Loucy (cell line): Measurements from ENCODE around the gene STMND1.

ENCODE experiments used
- H2AFZ ChIP-seq: fragments of 200-600 bp; sonication (generic); 2 replicates; pipeline ENCODE4 v1.6.0; 2016; ENCODE audit warnings: antibody characterized with exemption, mild to moderate bottlenecking, low read length, moderate library complexity
- H3F3A ChIP-seq: fragments of 200-600 bp; 2 replicates; pipeline ENCODE4 v1.6.0; 2016; ENCODE audit warnings: antibody characterized with exemption, low read depth, mild to moderate bottlenecking
- H3K27me3 ChIP-seq: fragments of 200-600 bp; sonication (generic); 2 replicates; pipeline ENCODE4 v1.6.1; 2014; ENCODE audit warnings: low read length, mild to moderate bottlenecking; ENCODE audit not compliant: insufficient read depth, poor library complexity, severe bottlenecking
- H3K36me3 ChIP-seq: fragments of 200-600 bp; sonication (generic); 2 replicates; pipeline ENCODE4 v1.6.1; 2016; ENCODE audit warnings: low read length; ENCODE audit not compliant: insufficient read depth
- H3K4me1 ChIP-seq: fragments of 200-600 bp; sonication (generic); 2 replicates; pipeline ENCODE4 v1.5.1; 2014; ENCODE audit warnings: low read length, mild to moderate bottlenecking; ENCODE audit not compliant: insufficient read depth, poor library complexity, severe bottlenecking
- H3K4me2 ChIP-seq: fragments of 200-600 bp; sonication (generic); 2 replicates; pipeline ENCODE4 v1.6.0; 2014; ENCODE audit warnings: antibody characterized with exemption, low read length, low read depth, mild to moderate bottlenecking; ENCODE audit not compliant: poor library complexity, severe bottlenecking
- H3K4me3 ChIP-seq: fragments of 200-600 bp; sonication (generic); 2 replicates; pipeline ENCODE4 v1.5.1; 2014; ENCODE audit warnings: low read length, mild to moderate bottlenecking, mixed read lengths; ENCODE audit not compliant: poor library complexity, severe bottlenecking
- H3K79me2 ChIP-seq: fragments of 200-600 bp; sonication (generic); 2 replicates; pipeline ENCODE4 v1.6.1; 2014; ENCODE audit warnings: low read length; ENCODE audit not compliant: insufficient read depth
- H3K9ac ChIP-seq: fragments of 200-600 bp; sonication (generic); 2 replicates; pipeline ENCODE4 v1.6.0; 2014; ENCODE audit warnings: mild to moderate bottlenecking, low read depth, low read length, moderate library complexity; ENCODE audit not compliant: poor library complexity, severe bottlenecking
- H3K9me2 ChIP-seq: fragments of 200-600 bp; sonication (generic); replicated peaks from 2 replicates; pipeline ENCODE4 v1.6.1; 2016; ENCODE audit warnings: low read depth, low read length, mixed read lengths
- H3K9me3 ChIP-seq: fragments of 200-600 bp; sonication (generic); 2 replicates; pipeline ENCODE4 v1.6.1; 2014; ENCODE audit warnings: mild to moderate bottlenecking, antibody characterized with exemption, low read length, low read depth; ENCODE audit not compliant: insufficient read depth
- H4K20me1 ChIP-seq: fragments of 200-600 bp; sonication (generic); 2 replicates; pipeline ENCODE4 v1.6.0; 2014; ENCODE audit warnings: antibody characterized with exemption, low read length, mild to moderate bottlenecking; ENCODE audit not compliant: insufficient read depth, poor library complexity, severe bottlenecking
- EZH2phosphoT487 ChIP-seq: fragments of 200-600 bp; IDR thresholded peaks from 2 replicates; pipeline ENCODE4 v1.6.1; 2018; ENCODE audit warnings: antibody characterized with exemption, mild to moderate bottlenecking, moderate library complexity, borderline replicate concordance
- TF ChIP-seq, protein P1 (sequence below): fragments of 200-600 bp; sonication (generic); conservative IDR thresholded peaks from 2 replicates; pipeline ENCODE4 v1.5.1; 2014; ENCODE audit warnings: mild to moderate bottlenecking, antibody characterized with exemption, low read length

The STMND1 gene

DNA sequence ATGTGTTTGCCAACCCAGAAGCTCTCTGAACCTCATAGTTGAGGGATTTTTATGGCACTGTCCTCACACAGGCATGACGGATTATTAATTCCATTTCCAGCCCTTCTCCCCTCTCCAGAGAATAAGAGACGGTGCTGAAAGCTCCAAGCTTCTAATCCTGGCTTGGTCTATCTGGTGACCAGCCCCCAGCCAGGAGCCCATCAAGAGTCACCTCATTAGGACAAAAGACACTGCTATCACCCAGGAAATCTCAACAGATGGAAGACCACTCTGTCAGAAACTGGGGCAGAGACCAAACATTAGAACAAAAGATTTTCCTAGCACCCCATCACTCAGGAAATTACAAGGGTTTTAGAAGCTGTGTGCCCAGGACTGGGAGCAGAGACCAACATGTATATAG lies 48.2 kb downstream of the STMND1 start:
- Histone ChIP-seq H3K79me2 (no peaks in the 10 kb centered on the region), H3K36me3 (no peaks in the 10 kb centered on the region), H3K9ac (no peak overlapping the region), H3F3A (no peaks in the 10 kb centered on the region), H3K4me3 (no peak overlapping the region), H3K9me3 (no peaks in the 10 kb centered on the region), H2AFZ (no peak overlapping the region), H4K20me1 (no peaks in the 10 kb centered on the region), H3K27me3 (peaks cover 5% of the 10 kb centered on the region), H3K4me2 (no peak overlapping the region), H3K9me2 (no peaks in the 10 kb centered on the region), H3K4me1 (no peaks in the 10 kb centered on the region)
- TF ChIP-seq EZH2phosphoT487, result no peak
- TF ChIP-seq, protein P1, sequence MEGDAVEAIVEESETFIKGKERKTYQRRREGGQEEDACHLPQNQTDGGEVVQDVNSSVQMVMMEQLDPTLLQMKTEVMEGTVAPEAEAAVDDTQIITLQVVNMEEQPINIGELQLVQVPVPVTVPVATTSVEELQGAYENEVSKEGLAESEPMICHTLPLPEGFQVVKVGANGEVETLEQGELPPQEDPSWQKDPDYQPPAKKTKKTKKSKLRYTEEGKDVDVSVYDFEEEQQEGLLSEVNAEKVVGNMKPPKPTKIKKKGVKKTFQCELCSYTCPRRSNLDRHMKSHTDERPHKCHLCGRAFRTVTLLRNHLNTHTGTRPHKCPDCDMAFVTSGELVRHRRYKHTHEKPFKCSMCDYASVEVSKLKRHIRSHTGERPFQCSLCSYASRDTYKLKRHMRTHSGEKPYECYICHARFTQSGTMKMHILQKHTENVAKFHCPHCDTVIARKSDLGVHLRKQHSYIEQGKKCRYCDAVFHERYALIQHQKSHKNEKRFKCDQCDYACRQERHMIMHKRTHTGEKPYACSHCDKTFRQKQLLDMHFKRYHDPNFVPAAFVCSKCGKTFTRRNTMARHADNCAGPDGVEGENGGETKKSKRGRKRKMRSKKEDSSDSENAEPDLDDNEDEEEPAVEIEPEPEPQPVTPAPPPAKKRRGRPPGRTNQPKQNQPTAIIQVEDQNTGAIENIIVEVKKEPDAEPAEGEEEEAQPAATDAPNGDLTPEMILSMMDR, result no peak

- H3K4me1 ChIP-seq, result no peaks in the 10 kb centered on the region
- no peak overlapping the region for H3K4me3 ChIP-seq
- no peaks in the 10 kb centered on the region for H3K79me2 ChIP-seq
- no peaks in the 10 kb centered on the region for H3K36me3 ChIP-seq
- no peak for TF ChIP-seq EZH2phosphoT487
- TF ChIP-seq, protein P1, result no peak
- H4K20me1 ChIP-seq, result no peaks in the 10 kb centered on the region
- H2AFZ ChIP-seq, result no peak overlapping the region
- no peaks in the 10 kb centered on the region for H3K9me3 ChIP-seq
- no peaks in the 10 kb centered on the region for H3F3A ChIP-seq
- no peak overlapping the region for H3K9ac ChIP-seq
- H3K9me2 ChIP-seq, result no peaks in the 10 kb centered on the region
- H3K27me3 ChIP-seq, result peaks cover 5% of the 10 kb centered on the region
- H3K4me2 ChIP-seq, result no peak overlapping the region
These were observed 50.0 kb downstream of the STMND1 start for GRCh38 chr6:17151888-17152287.

DNA sequence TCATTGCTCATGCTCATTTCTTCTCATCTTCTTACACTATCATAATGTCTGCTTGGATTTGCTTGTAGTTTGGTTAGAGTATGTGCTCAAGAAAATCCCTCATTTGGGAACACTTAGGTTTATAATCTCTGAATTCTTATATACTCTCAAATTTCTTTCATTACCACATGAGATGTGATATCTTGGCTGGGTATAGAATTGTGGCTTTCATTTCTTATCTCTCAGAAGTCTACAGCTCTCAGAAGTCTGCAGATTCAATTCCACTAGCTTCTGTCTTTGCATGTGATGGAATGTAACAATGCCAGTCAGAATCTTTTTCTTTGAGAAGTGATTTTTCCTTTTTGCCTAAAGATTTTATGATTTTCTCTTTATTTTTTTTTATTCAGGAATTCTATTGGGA lies 50.9 kb downstream of the STMND1 start:
- no peaks in the 10 kb centered on the region for H4K20me1 ChIP-seq
- no peak overlapping the region for H3K9ac ChIP-seq
- H3K4me2 ChIP-seq, result no peak overlapping the region
- no peak overlapping the region for H2AFZ ChIP-seq
- H3K27me3 ChIP-seq, result peaks cover 5% of the 10 kb centered on the region
- H3F3A ChIP-seq, result no peaks in the 10 kb centered on the region
- no peaks in the 10 kb centered on the region for H3K9me3 ChIP-seq
- no peaks in the 10 kb centered on the region for H3K4me1 ChIP-seq
- no peaks in the 10 kb centered on the region for H3K36me3 ChIP-seq
- H3K9me2 ChIP-seq, result no peaks in the 10 kb centered on the region
- no peak overlapping the region for H3K4me3 ChIP-seq
- no peak for TF ChIP-seq EZH2phosphoT487
- TF ChIP-seq, protein P1, result no peak
- H3K79me2 ChIP-seq, result no peaks in the 10 kb centered on the region
